ENCODE results near the gene DNAJC1.

DNA sequence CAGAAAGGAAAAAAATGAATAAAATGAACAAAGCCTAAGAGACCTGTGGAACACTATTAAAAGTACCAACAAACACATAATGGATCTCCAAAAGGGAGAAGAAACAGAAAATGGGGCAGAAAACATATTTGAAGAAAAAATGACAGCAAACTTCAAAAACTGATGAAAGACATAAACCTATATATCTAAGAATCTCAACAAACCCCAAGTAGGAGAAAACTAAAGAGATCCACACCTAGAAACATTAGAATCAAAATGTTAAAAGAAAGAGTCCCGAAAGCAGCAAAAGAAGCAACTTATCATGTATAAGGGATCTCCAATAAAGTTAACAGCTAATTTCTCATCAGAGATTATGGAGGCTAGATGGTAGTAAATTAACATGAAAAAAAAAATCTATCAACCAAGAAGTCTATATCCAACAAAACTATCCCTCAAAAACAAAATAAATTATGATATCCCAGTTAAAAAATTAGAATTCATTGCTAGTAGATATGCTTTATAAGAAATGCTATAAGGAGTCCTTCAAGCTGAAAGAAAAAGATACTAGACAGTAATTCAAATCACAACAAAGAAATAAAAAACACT lies 68.0 kb downstream of the DNAJC1 start:
- TF ChIP-seq, protein P1, sequence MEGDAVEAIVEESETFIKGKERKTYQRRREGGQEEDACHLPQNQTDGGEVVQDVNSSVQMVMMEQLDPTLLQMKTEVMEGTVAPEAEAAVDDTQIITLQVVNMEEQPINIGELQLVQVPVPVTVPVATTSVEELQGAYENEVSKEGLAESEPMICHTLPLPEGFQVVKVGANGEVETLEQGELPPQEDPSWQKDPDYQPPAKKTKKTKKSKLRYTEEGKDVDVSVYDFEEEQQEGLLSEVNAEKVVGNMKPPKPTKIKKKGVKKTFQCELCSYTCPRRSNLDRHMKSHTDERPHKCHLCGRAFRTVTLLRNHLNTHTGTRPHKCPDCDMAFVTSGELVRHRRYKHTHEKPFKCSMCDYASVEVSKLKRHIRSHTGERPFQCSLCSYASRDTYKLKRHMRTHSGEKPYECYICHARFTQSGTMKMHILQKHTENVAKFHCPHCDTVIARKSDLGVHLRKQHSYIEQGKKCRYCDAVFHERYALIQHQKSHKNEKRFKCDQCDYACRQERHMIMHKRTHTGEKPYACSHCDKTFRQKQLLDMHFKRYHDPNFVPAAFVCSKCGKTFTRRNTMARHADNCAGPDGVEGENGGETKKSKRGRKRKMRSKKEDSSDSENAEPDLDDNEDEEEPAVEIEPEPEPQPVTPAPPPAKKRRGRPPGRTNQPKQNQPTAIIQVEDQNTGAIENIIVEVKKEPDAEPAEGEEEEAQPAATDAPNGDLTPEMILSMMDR (IDR thresholded peaks at IDR 0.05): no peak
- TF ChIP-seq, protein P2, sequence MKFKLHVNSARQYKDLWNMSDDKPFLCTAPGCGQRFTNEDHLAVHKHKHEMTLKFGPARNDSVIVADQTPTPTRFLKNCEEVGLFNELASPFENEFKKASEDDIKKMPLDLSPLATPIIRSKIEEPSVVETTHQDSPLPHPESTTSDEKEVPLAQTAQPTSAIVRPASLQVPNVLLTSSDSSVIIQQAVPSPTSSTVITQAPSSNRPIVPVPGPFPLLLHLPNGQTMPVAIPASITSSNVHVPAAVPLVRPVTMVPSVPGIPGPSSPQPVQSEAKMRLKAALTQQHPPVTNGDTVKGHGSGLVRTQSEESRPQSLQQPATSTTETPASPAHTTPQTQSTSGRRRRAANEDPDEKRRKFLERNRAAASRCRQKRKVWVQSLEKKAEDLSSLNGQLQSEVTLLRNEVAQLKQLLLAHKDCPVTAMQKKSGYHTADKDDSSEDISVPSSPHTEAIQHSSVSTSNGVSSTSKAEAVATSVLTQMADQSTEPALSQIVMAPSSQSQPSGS (CRISPR knock-in tag; IDR thresholded peaks at IDR 0.05; ENCODE audit: borderline replicate concordance, low read depth): no peak
- TF ChIP-seq, protein P3, sequence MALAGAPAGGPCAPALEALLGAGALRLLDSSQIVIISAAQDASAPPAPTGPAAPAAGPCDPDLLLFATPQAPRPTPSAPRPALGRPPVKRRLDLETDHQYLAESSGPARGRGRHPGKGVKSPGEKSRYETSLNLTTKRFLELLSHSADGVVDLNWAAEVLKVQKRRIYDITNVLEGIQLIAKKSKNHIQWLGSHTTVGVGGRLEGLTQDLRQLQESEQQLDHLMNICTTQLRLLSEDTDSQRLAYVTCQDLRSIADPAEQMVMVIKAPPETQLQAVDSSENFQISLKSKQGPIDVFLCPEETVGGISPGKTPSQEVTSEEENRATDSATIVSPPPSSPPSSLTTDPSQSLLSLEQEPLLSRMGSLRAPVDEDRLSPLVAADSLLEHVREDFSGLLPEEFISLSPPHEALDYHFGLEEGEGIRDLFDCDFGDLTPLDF (CRISPR knock-in tag; IDR thresholded peaks at IDR 0.05): no peak
- TF ChIP-seq, protein P4, sequence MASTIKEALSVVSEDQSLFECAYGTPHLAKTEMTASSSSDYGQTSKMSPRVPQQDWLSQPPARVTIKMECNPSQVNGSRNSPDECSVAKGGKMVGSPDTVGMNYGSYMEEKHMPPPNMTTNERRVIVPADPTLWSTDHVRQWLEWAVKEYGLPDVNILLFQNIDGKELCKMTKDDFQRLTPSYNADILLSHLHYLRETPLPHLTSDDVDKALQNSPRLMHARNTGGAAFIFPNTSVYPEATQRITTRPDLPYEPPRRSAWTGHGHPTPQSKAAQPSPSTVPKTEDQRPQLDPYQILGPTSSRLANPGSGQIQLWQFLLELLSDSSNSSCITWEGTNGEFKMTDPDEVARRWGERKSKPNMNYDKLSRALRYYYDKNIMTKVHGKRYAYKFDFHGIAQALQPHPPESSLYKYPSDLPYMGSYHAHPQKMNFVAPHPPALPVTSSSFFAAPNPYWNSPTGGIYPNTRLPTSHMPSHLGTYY (CRISPR knock-in tag; IDR thresholded peaks at IDR 0.05): no peak

Measured in WTC11 (cell line).